Neural crest cell (in vitro differentiated cells): ENCODE measurements around the gene TMEM161A. TPM values are rescaled to one million over a fixed set of nuclear protein-coding genes. Genes with fewer than 3 reads are reported as not detected.
"Not testable (repeated sequence)": the region's sequence is repeated elsewhere in the genome, so short reads cannot be mapped to it uniquely, and the experiment has no call there.

Experiments
- DNase-seq: peaks from one replicate; pipeline ENCODE4 v3.0.0; 2021; ENCODE audit warnings: low read depth, mixed read lengths, low spot score
- H3K27ac Mint-ChIP-seq: one replicate; pipeline ENCODE4 v1.8.0; 2021; ENCODE audit warnings: mild to moderate bottlenecking, mixed read lengths; ENCODE audit not compliant: unreplicated experiment
- H3K27me3 Mint-ChIP-seq: 2 replicates; pipeline ENCODE4 v1.8.0; 2021; ENCODE audit warnings: low read depth, mild to moderate bottlenecking, mixed read lengths
- H3K36me3 Mint-ChIP-seq: 2 replicates; pipeline ENCODE4 v1.8.0; 2021; ENCODE audit warnings: low read depth, mild to moderate bottlenecking, mixed read lengths
- H3K4me1 Mint-ChIP-seq: 2 replicates; pipeline ENCODE4 v1.8.0; 2021; ENCODE audit warnings: mixed read lengths
- H3K4me3 Mint-ChIP-seq: one replicate; pipeline ENCODE4 v1.8.0; 2021; ENCODE audit warnings: mild to moderate bottlenecking, mixed read lengths
- H3K9me3 Mint-ChIP-seq: 2 replicates; pipeline ENCODE4 v1.8.0; 2021; ENCODE audit warnings: mixed read lengths
- CTCF ChIP-seq: fragments of 200-600 bp; sonication (generic); conservative IDR thresholded peaks from 2 replicates; pipeline ENCODE4 v1.5.0; 2021; ENCODE audit warnings: antibody characterized with exemption, mild to moderate bottlenecking
- total RNA-seq: library from RNA; stranded (reverse); gene quantifications from 2 replicates; pipeline ENCODE4 v1.2.1, GENCODE V29; 2021

Gene TMEM161A
- total RNA-seq, 1 donor from 2014 or later = 44.8 TPM

- Mint-ChIP-seq H3K4me3 (no peak overlapping the region), H3K9me3 (no peaks in the 10 kb centered on the region), H3K4me1 (no peaks in the 10 kb centered on the region), H3K36me3 (no peaks in the 10 kb centered on the region), H3K27me3 (no peaks in the 10 kb centered on the region), H3K27ac (peak overlapping the region; percentile 86)
- no peak for DNase-seq
- TF ChIP-seq CTCF = no peak
Observed at GRCh38 chr19:19152668-19153384, 14.5 kb upstream of the TMEM161A start.

- Mint-ChIP-seq H3K9me3 (no peaks in the 10 kb centered on the region), H3K4me1 (no peaks in the 10 kb centered on the region), H3K4me3 (no peak overlapping the region), H3K27ac (no peak overlapping the region), H3K36me3 (no peaks in the 10 kb centered on the region), H3K27me3 (no peaks in the 10 kb centered on the region)
- no peak for TF ChIP-seq CTCF
- no peak for DNase-seq
Observed at GRCh38 chr19:19151418-19151817, 13.1 kb upstream of the TMEM161A start.

GRCh38 chr19:19149435-19149834 is 11.2 kb upstream of the TMEM161A start:
- H3K4me3 Mint-ChIP-seq = no peak overlapping the region

GRCh38 chr19:19148504-19148903 is 10.2 kb upstream of the TMEM161A start:
- not testable (repeated sequence) for H3K4me1 Mint-ChIP-seq, H3K4me3 Mint-ChIP-seq, H3K27me3 Mint-ChIP-seq, H3K36me3 Mint-ChIP-seq, H3K9me3 Mint-ChIP-seq, DNase-seq, H3K27ac Mint-ChIP-seq

More at GRCh38 chr19:19149435-19149834, 11.2 kb upstream of the TMEM161A start:
- Mint-ChIP-seq H3K36me3 (no peaks in the 10 kb centered on the region), H3K27me3 (no peaks in the 10 kb centered on the region), H3K27ac (no peak overlapping the region), H3K4me1 (no peaks in the 10 kb centered on the region), H3K9me3 (no peaks in the 10 kb centered on the region)
- TF ChIP-seq CTCF = no peak
- DNase-seq = no peak

GRCh38 chr19:19147344-19147743 is 9.1 kb upstream of the TMEM161A start:
- no peak overlapping the region for H3K4me3 Mint-ChIP-seq
- H3K36me3 Mint-ChIP-seq = no peaks in the 10 kb centered on the region
- H3K27me3 Mint-ChIP-seq = no peaks in the 10 kb centered on the region
- DNase-seq = no peak
- TF ChIP-seq CTCF = no peak
- no peaks in the 10 kb centered on the region for H3K4me1 Mint-ChIP-seq
- H3K27ac Mint-ChIP-seq = no peak overlapping the region
- H3K9me3 Mint-ChIP-seq = no peaks in the 10 kb centered on the region

GRCh38 chr19:19146865-19147264 is 8.6 kb upstream of the TMEM161A start:
- no peak for TF ChIP-seq CTCF
- peaks cover 2% of the 10 kb centered on the region for H3K27me3 Mint-ChIP-seq
- DNase-seq = no peak
- no peaks in the 10 kb centered on the region for H3K36me3 Mint-ChIP-seq
- no peaks in the 10 kb centered on the region for H3K4me1 Mint-ChIP-seq
- H3K27ac Mint-ChIP-seq = no peak overlapping the region
- H3K9me3 Mint-ChIP-seq = no peaks in the 10 kb centered on the region
- no peak overlapping the region for H3K4me3 Mint-ChIP-seq
